Activated CD4-positive, CD25-positive, alpha-beta regulatory T cell treated with anti-CD3 and anti-CD28 coated beads, Interleukin-2, amount 50 U/mL, for 24 hours (primary cell): ENCODE results near the gene HNMT.

Source experiments
- ATAC-seq, 2 donors: fragments of 150-1000 bp; cut with Tn5 transposase; one replicate each; pipeline ENCODE4 v1.10.0; 2021; ENCODE audit warnings: mild to moderate bottlenecking in 1 of 2, moderate library complexity in 1 of 2

HNMT gene

DNA sequence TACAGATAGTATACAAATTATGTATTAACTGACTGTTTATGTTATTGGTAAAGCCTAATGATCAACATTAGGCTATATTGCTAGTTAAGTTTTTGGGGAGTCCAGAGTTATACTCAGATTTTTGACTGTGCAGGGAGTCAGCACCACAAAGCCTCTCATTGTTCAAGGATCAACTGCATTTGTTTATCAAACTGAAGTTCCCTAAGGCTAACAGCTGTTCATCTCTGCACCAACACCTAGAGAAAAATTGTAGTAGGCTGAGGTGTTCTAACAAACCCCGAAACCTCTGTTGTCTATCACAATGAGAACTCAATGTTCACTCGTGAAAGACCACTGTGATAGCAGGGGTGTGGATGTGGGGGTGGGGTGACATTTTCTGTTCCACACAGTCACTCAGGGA is 97.7 kb downstream of the HNMT start:
- ATAC-seq, result no peak

DNA sequence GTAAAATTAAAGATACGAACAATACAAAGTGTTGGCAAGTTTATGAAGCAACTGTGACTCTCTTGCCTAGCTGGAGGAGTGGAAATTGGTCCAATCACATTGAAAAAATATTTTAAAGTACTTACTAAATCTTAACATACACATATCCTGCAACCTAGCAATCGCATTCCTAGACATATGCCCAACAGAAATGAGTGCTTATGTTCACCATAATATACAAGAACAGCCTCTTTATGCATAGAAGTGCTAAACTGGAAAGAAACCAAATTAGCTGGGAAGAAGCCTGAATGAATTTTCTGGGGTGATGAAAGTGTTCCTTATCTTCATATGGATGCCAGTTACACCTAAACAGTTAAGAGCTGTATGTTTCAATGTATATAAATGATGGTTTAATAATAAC is 98.9 kb downstream of the HNMT start:
- no peak for ATAC-seq
